Transverse colon (tissue), 4 donors: ENCODE data around the gene SPINK4. TPM values are rescaled to one million over a fixed set of nuclear protein-coding genes. Genes with fewer than 3 reads are reported as not detected.

Experiments used
- DNase-seq: peaks from one replicate; pipeline ENCODE4 v3.0.0-alpha.2; 2019
- H3K27ac ChIP-seq, 4 donors: fragments of 200-600 bp; sonication (generic); 2 replicates each; pipeline ENCODE4 v1.5.1; 2016 to 2018; ENCODE audit warnings: inconsistent platforms in 4 of 4
- H3K27me3 ChIP-seq: fragments of 200-600 bp; sonication (generic); 2 replicates; pipeline ENCODE4 v1.5.1; 2017; ENCODE audit warnings: inconsistent platforms
- H3K36me3 ChIP-seq, 4 donors: fragments of 200-600 bp; sonication (generic); 2 replicates each; pipeline ENCODE4 v1.5.1; 2017 to 2019; ENCODE audit warnings: inconsistent platforms in 4 of 4
- H3K4me1 ChIP-seq, 4 donors: fragments of 200-600 bp; sonication (generic); 2 replicates each; pipeline ENCODE4 v1.5.1; 2017 to 2020; ENCODE audit warnings: inconsistent platforms in 4 of 4
- H3K4me3 ChIP-seq, 4 donors: fragments of 200-600 bp; sonication (generic); 1 replicate in 1 of 4; 2 replicates in 3 of 4; pipeline versions ENCODE4 v1.5.1 to v1.6.1; 2017 to 2019; ENCODE audit warnings: inconsistent platforms in 4 of 4
- H3K9me3 ChIP-seq, 2 donors: fragments of 200-600 bp; sonication (generic); 2 replicates each; pipeline ENCODE4 v1.5.1; 2017 to 2019; ENCODE audit warnings: inconsistent platforms in 2 of 2
- EP300 ChIP-seq: sonication (generic); formaldehyde crosslinking; IDR thresholded peaks from one replicate; pipeline ENCODE4 v1.6.1; 2017; ENCODE audit warnings: antibody characterized with exemption, low read depth
- POLR2A ChIP-seq: fragments of 450-650 bp; IDR thresholded peaks from one replicate; pipeline ENCODE4 v1.6.1; 2016; ENCODE audit warnings: antibody characterized with exemption, mild to moderate bottlenecking, moderate library complexity
- POLR2AphosphoS5 ChIP-seq, 3 donors: sonication (generic); formaldehyde crosslinking; IDR thresholded peaks; one replicate each; pipeline ENCODE4 v1.6.1; 2016; ENCODE audit warnings: antibody characterized with exemption in 3 of 3
- WGBS, 2 donors: methylation state at CpG; one replicate each; pipeline ENCODE4 v1.1.5; 2018; ENCODE audit warnings: low coverage in 1 of 2; 5-methylcytosine and 5-hydroxymethylcytosine counted together
- in situ Hi-C, 4 donors: fragments of 200-750 bp; cut with MboI; loops; one replicate each; pipeline versions ENCODE4 v1.15.0 to v1.15.1; 2017; ENCODE audit warnings: low sequenced_read_pairs in 3 of 4, low pct_ligation_motif_present in 1 of 4, low pct_unique_long_range_greater_than_20kb in 1 of 4
- intact Hi-C: fragments of 100-400 bp; cut with DNase I; formaldehyde crosslinking; loops from one replicate; pipeline ENCODE4 v1.15.1; 2023; ENCODE audit warnings: low total_unique reads
- total RNA-seq, 4 donors: library from RNA; depleted of rRNA; stranded (reverse); fragments of >200 nt; gene quantifications; one replicate each; pipeline ENCODE4 v1.1.0, GENCODE V29; 2016
- TF ChIP-seq, protein P1 (sequence below), 5 experiments: fragments of 200-600 bp in 3 of 5; fragments of 450-650 bp in 2 of 5; sonication (generic) in 3 of 5; IDR thresholded peaks; 1 replicate in 2 of 5; 2 replicates in 3 of 5; pipeline ENCODE4 v1.5.1; 2016 to 2017; ENCODE audit warnings: antibody characterized with exemption in 5 of 5, inconsistent platforms in 3 of 5, mild to moderate bottlenecking in 2 of 5, moderate library complexity in 1 of 5

Gene SPINK4
- total RNA-seq, 4 donors from 2014 or later = 6.6 to 77.8 TPM; not detected in 2

DNA sequence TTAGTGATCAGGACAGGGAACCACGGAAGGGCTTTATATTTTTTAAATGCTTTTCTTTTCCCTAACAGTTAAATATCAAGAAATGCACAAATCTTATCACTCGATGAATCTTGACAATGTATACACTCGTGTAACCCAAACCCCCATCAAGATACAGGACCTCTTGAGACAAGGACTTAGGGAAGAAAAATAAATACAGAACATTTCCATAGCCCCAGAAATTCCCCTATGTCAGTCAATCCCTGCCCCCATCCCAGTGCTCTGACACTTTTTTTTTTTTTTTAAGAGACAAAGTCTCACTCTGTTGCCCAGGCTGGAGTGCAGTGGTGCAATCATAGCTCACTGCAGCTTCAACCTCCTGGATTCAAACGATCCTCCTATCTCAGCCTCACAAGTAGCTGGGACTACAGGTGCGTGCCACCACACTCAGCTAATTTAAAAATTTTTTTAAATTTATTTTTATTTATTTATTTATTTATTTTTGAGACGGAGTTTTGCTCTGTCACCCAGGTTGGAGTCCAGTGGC, 2.7 kb downstream of the SPINK4 start:
- in situ Hi-C loops = no loop called here
- WGBS, 2 donors = 83 to 88% methylated on average over 3 to 6 of the region's 6 CpGs

GRCh38 chr9:33244137-33244784, 4.3 kb downstream of the SPINK4 start:
- in situ Hi-C loops = no loop called here
- Histone ChIP-seq H3K9me3 (no peaks in the 10 kb centered on the region), H3K27me3 (no peaks in the 10 kb centered on the region), H3K27ac (peak overlapping the region in 3 of 4 donors; percentile 2 to 38 (median 7)), H3K4me3 (no peak overlapping the region), H3K36me3 (no peaks in the 10 kb centered on the region), H3K4me1 (peaks cover 0 to 20% (median 0%) of the 10 kb centered on the region in 4 donors)
- peak in 1 of 3 donors; percentile 8 for TF ChIP-seq POLR2AphosphoS5 (IDR thresholded peaks at IDR 0.05)
- TF ChIP-seq, protein P1, sequence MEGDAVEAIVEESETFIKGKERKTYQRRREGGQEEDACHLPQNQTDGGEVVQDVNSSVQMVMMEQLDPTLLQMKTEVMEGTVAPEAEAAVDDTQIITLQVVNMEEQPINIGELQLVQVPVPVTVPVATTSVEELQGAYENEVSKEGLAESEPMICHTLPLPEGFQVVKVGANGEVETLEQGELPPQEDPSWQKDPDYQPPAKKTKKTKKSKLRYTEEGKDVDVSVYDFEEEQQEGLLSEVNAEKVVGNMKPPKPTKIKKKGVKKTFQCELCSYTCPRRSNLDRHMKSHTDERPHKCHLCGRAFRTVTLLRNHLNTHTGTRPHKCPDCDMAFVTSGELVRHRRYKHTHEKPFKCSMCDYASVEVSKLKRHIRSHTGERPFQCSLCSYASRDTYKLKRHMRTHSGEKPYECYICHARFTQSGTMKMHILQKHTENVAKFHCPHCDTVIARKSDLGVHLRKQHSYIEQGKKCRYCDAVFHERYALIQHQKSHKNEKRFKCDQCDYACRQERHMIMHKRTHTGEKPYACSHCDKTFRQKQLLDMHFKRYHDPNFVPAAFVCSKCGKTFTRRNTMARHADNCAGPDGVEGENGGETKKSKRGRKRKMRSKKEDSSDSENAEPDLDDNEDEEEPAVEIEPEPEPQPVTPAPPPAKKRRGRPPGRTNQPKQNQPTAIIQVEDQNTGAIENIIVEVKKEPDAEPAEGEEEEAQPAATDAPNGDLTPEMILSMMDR (IDR thresholded peaks at IDR 0.05) = no peak
- DNase-seq = no peak
- intact Hi-C loops = no loop called here
- 32 to 65% methylated on average over 3 to 9 of the region's 9 CpGs for WGBS, 2 donors

More for the DNA sequence above, 2.7 kb downstream of the SPINK4 start:
- H3K27me3 ChIP-seq = no peaks in the 10 kb centered on the region
- H3K36me3 ChIP-seq = no peaks in the 10 kb centered on the region
- H3K4me3 ChIP-seq = no peak overlapping the region
- intact Hi-C loops = no loop called here
- DNase-seq = no peak
- TF ChIP-seq, protein P1 (IDR thresholded peaks at IDR 0.05) = no peak
- no peaks in the 10 kb centered on the region for H3K9me3 ChIP-seq
- H3K4me1 ChIP-seq = peaks cover 0 to 20% (median 0%) of the 10 kb centered on the region in 4 donors
- H3K27ac ChIP-seq = peak overlapping the region in 1 of 4 donors; percentile 58

DNA sequence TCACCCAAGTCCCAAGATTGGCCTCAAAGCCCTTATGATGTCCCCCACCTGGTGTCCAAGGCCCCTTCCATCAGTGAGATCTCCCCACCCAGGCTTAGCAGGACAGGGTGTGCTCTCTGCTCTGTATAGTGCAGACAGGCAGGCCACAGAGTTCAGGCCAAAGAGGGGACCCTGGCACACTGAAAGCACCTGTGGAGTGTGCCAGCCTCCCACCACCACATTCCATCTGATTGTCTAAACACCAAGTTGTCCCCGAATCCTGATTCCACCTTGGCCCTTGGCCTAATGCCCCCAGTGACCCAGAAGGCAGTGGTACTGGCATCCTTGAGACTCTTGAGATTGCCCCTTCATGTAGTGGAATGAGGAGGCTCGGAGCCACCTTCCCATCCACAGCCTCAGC, 5.4 kb downstream of the SPINK4 start:
- no peak overlapping the region for H3K4me3 ChIP-seq
- H3K36me3 ChIP-seq = no peaks in the 10 kb centered on the region
- H3K4me1 ChIP-seq = peaks cover 0 to 12% (median 0%) of the 10 kb centered on the region in 4 donors
- no peaks in the 10 kb centered on the region for H3K9me3 ChIP-seq
- intact Hi-C loops = no loop called here
- no peaks in the 10 kb centered on the region for H3K27me3 ChIP-seq
- TF ChIP-seq, protein P1 (IDR thresholded peaks at IDR 0.05) = no peak
- TF ChIP-seq EP300 (no peak), POLR2A (no peak), POLR2AphosphoS5 (IDR thresholded peaks at IDR 0.05) (no peak)
- in situ Hi-C loops = no loop called here
- no peak overlapping the region for H3K27ac ChIP-seq
- no peak for DNase-seq
- WGBS, 2 donors = 86% methylated on average over 2 of the region's 2 CpGs; no CpG with 5 or more reads in 1 of the 2 donors

- in situ Hi-C loops (no loop called here), intact Hi-C loops (no loop called here)
- Histone ChIP-seq H3K27ac (no peak overlapping the region), H3K27me3 (no peaks in the 10 kb centered on the region), H3K4me3 (no peak overlapping the region), H3K36me3 (no peaks in the 10 kb centered on the region), H3K9me3 (no peaks in the 10 kb centered on the region), H3K4me1 (peaks cover 0 to 4% (median 0%) of the 10 kb centered on the region in 4 donors)
- WGBS, 2 donors = 94 to 100% methylated on average over 2 to 9 of the region's 9 CpGs
- DNase-seq = no peak
- no peak for TF ChIP-seq EP300
- TF ChIP-seq, protein P1 (IDR thresholded peaks at IDR 0.05) = no peak
- no peak for TF ChIP-seq POLR2AphosphoS5 (IDR thresholded peaks at IDR 0.05)
- TF ChIP-seq POLR2A = no peak
These were observed 6.4 kb downstream of the SPINK4 start for GRCh38 chr9:33246269-33246860.
